Ishikawa (cell line): ENCODE results near the gene CDH20.

Source experiments
- CEBPB ChIP-seq: IDR thresholded peaks from 2 replicates; pipeline ENCODE4 v1.6.1; 2012
- CREB1 ChIP-seq: IDR thresholded peaks from 2 replicates; pipeline ENCODE4 v1.6.1; 2012; ENCODE audit warnings: low read depth
- EGR1 ChIP-seq: IDR thresholded peaks from 2 replicates; pipeline ENCODE4 v1.6.1; 2012
- EP300 ChIP-seq: IDR thresholded peaks from 2 replicates; pipeline ENCODE4 v1.6.1; 2012; ENCODE audit warnings: borderline replicate concordance
- FOXM1 ChIP-seq: IDR thresholded peaks from 2 replicates; pipeline ENCODE4 v1.6.1; 2012; ENCODE audit warnings: low read depth, borderline replicate concordance
- MAX ChIP-seq: IDR thresholded peaks from 2 replicates; pipeline ENCODE4 v1.6.1; 2012
- RAD21 ChIP-seq: IDR thresholded peaks from 2 replicates; pipeline ENCODE4 v1.6.1; 2012; ENCODE audit warnings: low read depth
- REST ChIP-seq: IDR thresholded peaks from 2 replicates; pipeline ENCODE4 v1.6.1; 2012; ENCODE audit warnings: low read depth, mild to moderate bottlenecking
- TAF1 ChIP-seq: IDR thresholded peaks from 2 replicates; pipeline ENCODE4 v1.6.1; 2012; ENCODE audit warnings: low read depth, mild to moderate bottlenecking
- TCF12 ChIP-seq: IDR thresholded peaks from 2 replicates; pipeline ENCODE4 v1.6.1; 2012; ENCODE audit warnings: low read depth
- TEAD4 ChIP-seq: IDR thresholded peaks from 2 replicates; pipeline ENCODE4 v1.6.1; 2012
- USF1 ChIP-seq: IDR thresholded peaks from 2 replicates; pipeline ENCODE4 v1.6.1; 2012
- YY1 ChIP-seq: IDR thresholded peaks from 2 replicates; pipeline ENCODE4 v1.6.1; 2012; ENCODE audit warnings: low read depth
- ZBTB7A ChIP-seq: IDR thresholded peaks from 2 replicates; pipeline ENCODE4 v1.6.1; 2012; ENCODE audit warnings: low read depth

- TF ChIP-seq EP300 (no peak), ZBTB7A (no peak), YY1 (no peak), USF1 (no peak), TAF1 (no peak), CREB1 (no peak), MAX (no peak), CEBPB (no peak), RAD21 (no peak), EGR1 (no peak), FOXM1 (no peak), TCF12 (no peak), TEAD4 (no peak), REST (no peak)
Observed at GRCh38 chr18:61360404-61361383, 27.5 kb downstream of the CDH20 start.
